CD4-positive, alpha-beta T cell treated with Interleukin-4 for 4 hours (primary cell): Measurements from ENCODE around the gene XXYLT1.

Source experiments
- DNase-seq: peaks from one replicate; pipeline ENCODE4 v3.0.0-alpha.2; 2020

The XXYLT1 gene

GRCh38 chr3:195087328-195087727 lies 183.6 kb downstream of the XXYLT1 start:
- no peak for DNase-seq

GRCh38 chr3:195086885-195087284 lies 184.1 kb downstream of the XXYLT1 start:
- DNase-seq: no peak

- DNase-seq: no peak
Observed at GRCh38 chr3:195086341-195086740, 184.6 kb downstream of the XXYLT1 start.

- DNase-seq: no peak
Observed at GRCh38 chr3:195085356-195086130, 185.4 kb downstream of the XXYLT1 start.

- no peak for DNase-seq
Observed at GRCh38 chr3:195084746-195085145, 186.2 kb downstream of the XXYLT1 start.

- no peak for DNase-seq
Observed at GRCh38 chr3:195083659-195084058, 187.3 kb downstream of the XXYLT1 start.

DNA sequence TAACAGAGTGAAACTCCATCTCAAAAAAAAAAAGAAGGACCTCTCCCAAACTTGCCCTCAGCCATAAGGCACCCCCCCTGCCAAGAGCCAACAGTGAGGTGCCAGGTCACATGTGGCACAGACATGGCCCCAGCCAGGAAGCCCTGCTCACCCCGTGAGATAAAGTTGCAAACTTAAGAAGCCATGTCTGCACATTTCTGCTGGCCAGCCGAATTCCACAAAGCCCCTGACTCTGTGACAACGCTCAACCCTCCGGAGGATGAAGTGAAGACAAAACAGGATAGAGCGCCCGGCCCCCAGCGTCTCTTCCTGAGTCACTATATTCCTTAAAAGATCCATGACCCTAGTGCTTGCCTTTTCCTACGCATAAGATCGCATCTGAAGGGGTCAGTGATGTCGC lies 188.1 kb downstream of the XXYLT1 start:
- no peak for DNase-seq

- DNase-seq: no peak
Observed at GRCh38 chr3:195081242-195081963, 189.6 kb downstream of the XXYLT1 start.

DNA sequence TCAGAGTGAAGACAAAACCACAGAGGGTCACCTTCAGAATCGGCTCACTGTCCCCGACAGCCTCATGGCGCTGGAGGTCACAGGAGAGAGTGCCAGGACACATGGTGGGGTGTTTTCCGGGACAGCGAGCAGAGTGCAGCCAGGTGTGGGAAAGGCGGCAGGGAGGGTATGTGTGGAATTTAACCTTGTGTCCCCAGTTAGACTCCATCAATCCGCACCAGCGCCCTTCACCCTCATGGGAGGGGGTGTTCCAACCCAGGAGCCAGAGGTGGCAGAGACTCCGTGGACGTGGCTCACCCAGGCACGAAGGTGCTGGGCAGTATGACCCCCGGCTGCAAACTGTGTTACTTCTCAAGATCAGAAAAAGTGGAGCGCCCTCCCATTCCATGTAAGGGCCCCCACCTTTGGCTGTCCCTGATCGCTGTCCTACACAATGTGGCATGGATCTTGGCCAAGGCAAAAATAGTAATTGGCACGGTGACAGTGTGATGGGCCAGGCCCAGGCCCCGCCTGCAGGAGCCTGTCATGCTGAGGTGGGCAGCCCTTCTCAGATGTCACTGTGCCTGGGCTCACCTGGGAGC lies 190.3 kb downstream of the XXYLT1 start:
- no peak for DNase-seq

- no peak for DNase-seq
Observed at GRCh38 chr3:195080125-195080524, 190.8 kb downstream of the XXYLT1 start.

DNA sequence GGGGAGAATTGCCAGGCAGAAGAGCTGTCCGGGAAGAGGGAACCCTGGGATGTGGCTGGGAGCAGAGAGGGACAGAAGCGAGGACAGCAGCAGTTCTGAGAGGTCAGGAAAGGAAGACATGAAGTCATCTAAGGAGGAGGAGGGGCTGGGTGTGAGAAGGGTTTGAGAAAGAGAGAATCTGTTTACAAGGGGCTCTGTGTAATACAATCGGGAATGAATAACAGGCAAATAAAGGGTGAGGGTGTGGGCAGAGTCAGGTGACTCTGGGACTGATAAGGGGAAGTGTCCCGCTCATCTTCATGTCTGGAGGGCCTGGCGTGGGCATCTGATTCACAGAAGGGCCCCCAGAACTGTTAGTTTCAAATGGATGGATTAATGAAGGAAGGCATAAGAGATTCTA lies 191.3 kb downstream of the XXYLT1 start:
- DNase-seq: no peak

GRCh38 chr3:195078891-195079440 lies 192.0 kb downstream of the XXYLT1 start:
- no peak for DNase-seq

- no peak for DNase-seq
Observed at GRCh38 chr3:195077611-195078540, 193.1 kb downstream of the XXYLT1 start.

GRCh38 chr3:195076981-195077610 lies 193.9 kb downstream of the XXYLT1 start:
- no peak for DNase-seq

GRCh38 chr3:195075941-195076875 lies 194.8 kb downstream of the XXYLT1 start:
- no peak for DNase-seq

GRCh38 chr3:195075199-195075940 lies 195.6 kb downstream of the XXYLT1 start:
- DNase-seq: no peak

DNA sequence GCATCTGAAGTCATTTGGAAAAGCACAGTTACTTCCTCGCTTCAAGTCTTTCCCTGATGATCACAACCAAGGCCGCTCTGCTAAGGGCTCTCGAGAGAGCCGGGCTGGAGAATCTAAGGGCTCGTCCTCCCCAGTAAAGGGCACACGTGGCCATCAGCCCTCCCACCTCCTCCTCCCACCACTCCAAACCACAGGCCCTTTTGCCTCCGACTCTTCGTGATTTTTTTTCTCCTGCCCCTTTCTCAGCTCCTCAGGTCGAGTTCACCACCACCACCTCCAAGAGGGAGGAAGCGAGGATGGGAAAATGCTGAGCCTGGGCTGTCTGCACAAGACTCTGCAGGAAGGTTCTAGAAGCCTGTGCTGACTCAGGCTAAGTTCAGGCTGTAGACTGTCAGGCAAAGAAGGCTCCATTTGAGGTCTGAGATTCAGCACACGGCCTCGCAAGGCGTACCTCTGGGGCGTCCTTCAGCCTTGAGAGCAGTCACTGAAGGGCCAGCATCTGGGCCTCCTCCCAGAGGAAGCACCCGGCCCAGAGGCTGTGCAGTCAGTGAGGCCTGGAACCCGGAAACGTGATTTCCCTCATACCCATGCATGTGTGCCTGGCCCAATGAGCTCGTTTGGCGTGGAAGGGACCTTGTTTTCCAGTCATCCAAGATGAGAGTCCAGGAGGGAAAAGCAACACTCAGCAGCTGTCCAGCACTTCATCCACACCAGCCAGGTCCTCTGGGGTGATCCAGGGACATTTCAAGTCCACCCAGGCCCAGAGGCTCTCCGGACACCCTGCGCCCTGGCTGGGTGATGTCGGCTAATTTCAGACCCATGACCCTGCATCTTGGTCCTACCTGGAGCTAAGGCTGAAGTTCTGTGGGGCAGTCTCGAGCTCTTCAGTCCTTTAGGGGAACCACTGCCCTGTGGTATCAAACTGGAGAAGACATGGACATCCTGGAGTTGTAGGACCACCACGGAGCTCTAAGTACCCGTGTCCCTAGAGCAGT lies 196.8 kb downstream of the XXYLT1 start:
- DNase-seq: no peak

DNA sequence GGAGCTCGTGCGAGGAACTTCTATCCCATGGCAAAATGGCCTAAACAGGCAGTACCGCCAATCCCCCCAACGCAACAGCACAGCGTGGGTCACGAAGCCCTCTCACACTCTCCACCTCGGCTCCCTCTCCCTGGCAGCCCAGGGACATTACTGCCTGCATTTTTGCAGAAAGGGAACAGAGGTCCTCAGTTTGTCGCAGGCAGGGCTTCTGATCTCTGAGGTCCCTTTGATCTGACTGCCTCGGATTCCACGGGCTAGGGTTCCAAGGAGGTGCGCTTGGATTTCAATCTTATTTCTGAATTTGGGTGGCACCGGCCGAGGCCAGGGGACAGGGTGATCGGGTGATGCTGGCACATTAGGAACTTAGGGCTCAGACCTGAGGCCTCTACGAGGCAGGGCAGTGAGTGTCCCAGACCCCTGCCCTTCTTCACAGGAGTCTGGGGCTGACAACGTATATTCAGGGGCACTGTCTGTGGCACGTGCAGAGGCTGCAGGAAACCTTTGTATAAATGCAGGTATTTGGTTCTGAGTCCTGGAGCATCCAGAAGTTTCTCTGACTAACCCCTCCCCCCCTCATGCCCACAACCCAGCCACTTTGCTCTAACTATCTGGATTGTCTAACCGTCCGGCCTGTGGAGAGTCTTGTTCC lies 197.9 kb downstream of the XXYLT1 start:
- DNase-seq: no peak
